ENCODE results near the gene YPEL2.

DNA sequence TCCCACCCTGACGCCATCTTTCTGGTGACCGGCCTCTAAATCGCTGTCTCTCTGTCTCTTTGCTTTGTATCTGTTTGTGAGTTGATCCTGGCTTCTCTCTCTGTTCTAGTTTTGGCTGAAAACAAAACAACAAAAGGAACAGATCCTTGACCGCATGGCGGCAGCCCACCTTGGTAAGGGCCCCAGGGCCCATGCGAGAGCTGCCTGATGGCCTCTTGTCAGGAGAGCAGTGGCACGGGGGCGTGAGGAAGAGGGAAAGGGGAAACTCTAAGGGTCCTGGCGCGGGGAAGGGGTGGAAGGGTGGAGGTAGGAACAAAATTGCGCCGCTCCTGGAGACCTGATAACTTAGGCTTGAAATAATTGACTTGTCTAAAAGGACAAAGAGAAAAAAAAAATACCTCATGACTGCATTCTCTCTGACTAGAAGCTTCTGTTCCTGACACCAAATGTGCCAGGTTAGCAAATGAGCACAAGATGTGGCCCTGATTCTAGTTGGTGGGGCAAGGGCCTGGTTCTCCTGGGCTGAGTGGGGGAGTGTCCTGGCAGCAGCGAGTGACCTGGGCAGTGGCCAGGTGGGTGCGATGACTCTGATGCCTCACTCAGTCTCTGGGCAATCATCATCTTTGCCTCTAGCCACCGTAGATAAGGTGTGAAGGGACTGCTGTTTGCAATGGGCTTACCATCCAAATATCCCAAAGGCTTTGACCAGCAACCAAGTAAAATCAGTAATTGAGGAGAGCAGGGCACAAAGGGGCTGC is 66.0 kb downstream of the YPEL2 start:
- TF ChIP-seq, protein P1, sequence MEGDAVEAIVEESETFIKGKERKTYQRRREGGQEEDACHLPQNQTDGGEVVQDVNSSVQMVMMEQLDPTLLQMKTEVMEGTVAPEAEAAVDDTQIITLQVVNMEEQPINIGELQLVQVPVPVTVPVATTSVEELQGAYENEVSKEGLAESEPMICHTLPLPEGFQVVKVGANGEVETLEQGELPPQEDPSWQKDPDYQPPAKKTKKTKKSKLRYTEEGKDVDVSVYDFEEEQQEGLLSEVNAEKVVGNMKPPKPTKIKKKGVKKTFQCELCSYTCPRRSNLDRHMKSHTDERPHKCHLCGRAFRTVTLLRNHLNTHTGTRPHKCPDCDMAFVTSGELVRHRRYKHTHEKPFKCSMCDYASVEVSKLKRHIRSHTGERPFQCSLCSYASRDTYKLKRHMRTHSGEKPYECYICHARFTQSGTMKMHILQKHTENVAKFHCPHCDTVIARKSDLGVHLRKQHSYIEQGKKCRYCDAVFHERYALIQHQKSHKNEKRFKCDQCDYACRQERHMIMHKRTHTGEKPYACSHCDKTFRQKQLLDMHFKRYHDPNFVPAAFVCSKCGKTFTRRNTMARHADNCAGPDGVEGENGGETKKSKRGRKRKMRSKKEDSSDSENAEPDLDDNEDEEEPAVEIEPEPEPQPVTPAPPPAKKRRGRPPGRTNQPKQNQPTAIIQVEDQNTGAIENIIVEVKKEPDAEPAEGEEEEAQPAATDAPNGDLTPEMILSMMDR (IDR thresholded peaks at IDR 0.05) = no peak
- no peak for TF ChIP-seq POLR2A (IDR thresholded peaks at IDR 0.05)

Data from body of pancreas (tissue), 4 donors.